GM19035 (cell line): ENCODE results near the gene CDRT15L2.
"Not testable (repeated sequence)": the region's sequence is repeated elsewhere in the genome, so short reads cannot be mapped to it uniquely, and the experiment has no call there.

Experiments
- ATAC-seq: cut with Tn5 transposase; IDR thresholded peaks from one replicate; pipeline ENCODE4 v1.9.1; 2021; ENCODE audit not compliant: unreplicated experiment

Gene CDRT15L2

DNA sequence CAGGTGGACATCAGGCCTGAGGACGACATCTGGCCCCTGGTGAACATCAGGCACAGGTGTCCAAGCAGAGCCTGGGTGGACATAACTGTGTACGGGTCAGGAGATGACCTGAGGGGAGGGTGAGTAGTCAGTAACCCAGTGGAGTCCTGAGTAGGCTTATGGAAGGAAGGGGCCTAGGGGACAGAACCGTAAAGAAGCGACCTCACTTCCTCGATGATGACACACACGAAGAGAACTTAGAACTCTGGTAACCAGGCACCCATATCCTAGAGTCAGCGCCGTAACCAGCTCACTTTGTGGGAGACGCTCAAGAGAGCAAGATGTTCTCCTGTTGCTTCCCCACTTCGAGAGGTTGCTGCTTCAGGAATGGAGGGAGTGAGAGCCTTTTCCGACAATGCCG is at the start of gene CDRT15L2:
Gene CDRT15L2 (plus strand): TSS at position 301 of the 400 bp plus-strand sequence. CDS start 20 bp downstream, at position 321.
- ATAC-seq: not testable (repeated sequence)

DNA sequence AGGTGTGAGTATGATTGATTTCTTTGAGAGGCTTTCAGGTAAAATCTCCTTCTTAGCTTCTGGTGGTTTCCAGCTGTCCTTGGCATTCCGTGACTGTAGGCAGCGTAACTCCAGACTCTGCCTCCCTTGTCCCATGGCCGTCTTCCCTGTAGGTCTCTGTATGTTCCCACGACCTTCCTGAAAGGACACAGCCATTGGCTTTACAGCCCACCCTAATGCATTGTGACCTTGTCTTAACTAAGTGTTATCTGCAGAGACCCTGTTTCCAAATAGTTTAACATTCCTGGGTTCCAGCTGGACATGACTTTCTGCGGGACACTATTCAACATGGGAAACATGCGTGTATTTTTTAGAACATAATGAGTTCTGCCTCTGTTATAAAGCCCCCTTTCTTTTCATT is 49.4 kb upstream of the CDRT15L2 start:
- ATAC-seq: not testable (repeated sequence)

DNA sequence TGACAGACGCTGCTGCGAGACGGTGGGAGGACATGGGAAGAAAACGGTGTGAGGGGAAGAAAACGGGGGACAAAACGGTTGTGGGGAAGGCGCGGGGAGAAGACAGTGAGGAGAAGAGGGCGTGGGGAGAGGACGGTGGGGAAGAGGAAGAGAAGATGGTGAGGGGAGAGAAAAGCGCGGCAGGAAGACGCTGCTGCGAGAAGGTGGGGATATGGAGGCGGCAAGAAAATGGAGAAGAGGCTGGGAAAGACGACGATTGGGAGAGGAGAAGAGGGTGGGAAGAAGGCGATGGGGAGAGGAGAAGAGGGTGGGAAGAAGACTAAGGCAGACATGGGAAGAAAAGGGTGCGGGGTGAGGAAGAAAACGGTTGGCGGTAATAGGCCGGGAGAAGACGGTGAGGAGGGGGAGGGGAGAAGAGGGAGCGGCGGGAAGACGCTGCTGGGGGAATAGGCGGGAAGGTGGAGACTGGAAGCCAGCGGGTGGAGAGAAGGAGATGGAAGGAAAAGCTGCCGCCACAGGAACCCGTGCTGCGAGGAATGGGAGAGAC is 46.9 kb upstream of the CDRT15L2 start:
- not testable (repeated sequence) for ATAC-seq

DNA sequence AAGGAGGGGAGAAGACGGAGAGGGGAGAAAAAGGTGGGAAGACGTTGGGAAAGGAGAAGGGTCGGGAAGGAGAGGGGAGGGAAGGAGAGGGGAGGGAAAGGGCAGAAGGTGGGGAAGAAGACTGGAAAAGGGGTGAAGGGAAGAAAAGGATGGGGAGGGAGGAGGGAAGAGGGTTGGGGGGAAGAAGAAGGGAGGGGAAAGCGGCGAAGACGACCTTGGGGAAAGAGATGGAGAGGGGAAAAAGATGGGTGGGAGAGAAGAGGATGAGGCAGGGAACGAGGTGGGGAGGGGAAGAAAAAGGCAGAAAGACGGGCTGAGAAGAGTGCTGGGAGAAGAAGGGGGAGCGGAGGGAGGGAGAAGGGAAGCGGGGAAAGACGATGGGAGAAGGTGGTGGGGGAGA is 46.3 kb upstream of the CDRT15L2 start:
- not testable (repeated sequence) for ATAC-seq

GRCh38 chr17:20534711-20535550 is 44.6 kb upstream of the CDRT15L2 start:
- not testable (repeated sequence) for ATAC-seq

- ATAC-seq: peak; percentile 95
Measured at GRCh38 chr17:20540414-20540813, 39.1 kb upstream of the CDRT15L2 start.

GRCh38 chr17:20540865-20541264 is 38.7 kb upstream of the CDRT15L2 start:
- ATAC-seq: not testable (repeated sequence)

GRCh38 chr17:20541853-20542546 is 37.5 kb upstream of the CDRT15L2 start:
- not testable (repeated sequence) for ATAC-seq

DNA sequence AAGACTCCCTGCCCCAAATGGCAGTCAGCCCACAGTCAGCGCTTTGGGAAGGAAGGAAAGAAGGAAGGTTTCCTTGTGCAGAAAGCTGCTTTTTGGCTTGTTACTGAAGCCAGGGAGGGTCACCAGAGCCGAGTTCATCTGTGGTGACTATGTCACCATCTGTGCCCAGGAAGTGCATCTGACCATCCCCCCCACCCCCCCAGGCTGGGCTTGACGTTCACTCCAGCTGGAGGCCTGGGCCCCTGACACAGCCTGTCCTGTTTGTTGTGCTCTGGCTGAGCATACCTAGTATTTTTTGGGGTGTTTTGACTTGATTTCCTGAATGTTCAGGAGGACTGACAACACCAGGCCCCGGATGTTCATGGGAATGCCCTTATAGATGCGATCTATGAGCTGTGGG is 31.6 kb upstream of the CDRT15L2 start:
- not testable (repeated sequence) for ATAC-seq

- not testable (repeated sequence) for ATAC-seq
Measured at GRCh38 chr17:20552920-20553319, 26.6 kb upstream of the CDRT15L2 start.

DNA sequence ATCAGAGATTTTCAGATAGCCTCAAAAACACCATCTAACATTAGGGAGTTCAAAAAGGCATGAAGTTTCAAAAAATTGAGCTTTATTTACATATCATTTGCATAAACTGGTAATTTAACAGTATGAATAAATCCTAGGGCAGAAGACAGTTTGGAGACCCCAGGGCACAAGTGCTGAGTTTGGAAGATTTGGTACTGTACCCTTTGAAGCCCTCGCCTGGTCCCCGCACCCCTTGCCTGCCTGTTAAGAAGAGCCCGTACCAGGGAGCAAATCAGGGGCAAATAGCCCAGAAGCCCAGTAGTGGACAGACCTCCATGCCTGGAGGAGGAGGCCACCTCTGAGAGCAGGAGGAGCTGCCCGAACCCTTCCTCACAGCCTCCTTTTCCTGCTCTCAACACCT is 24.8 kb upstream of the CDRT15L2 start:
- not testable (repeated sequence) for ATAC-seq

- ATAC-seq: not testable (repeated sequence)
Measured at GRCh38 chr17:20555135-20556010, 24.2 kb upstream of the CDRT15L2 start.

GRCh38 chr17:20558096-20558495 is 21.4 kb upstream of the CDRT15L2 start:
- ATAC-seq: not testable (repeated sequence)

GRCh38 chr17:20559018-20559417 is 20.5 kb upstream of the CDRT15L2 start:
- not testable (repeated sequence) for ATAC-seq

GRCh38 chr17:20562587-20562986 is 16.9 kb upstream of the CDRT15L2 start:
- no peak for ATAC-seq

DNA sequence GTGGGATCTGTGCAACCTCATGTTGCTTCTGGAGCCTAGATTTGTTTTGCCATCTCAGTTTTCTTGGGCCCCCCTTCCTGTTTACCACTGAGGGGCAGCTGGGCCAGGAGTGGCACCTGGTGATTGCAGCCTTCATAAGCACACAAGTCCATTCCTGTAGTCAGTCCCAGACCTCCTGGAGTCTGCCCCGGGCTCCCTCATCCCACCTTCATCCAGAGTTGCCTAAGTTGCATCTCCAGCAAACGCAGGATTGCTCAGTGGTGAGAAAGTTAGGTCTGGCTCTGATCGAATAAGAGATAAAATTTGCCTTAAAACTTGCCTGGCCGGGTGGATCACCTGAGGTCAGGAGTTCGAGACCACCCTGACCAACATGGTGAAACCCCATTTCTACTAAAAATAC is 14.3 kb upstream of the CDRT15L2 start:
- not testable (repeated sequence) for ATAC-seq

DNA sequence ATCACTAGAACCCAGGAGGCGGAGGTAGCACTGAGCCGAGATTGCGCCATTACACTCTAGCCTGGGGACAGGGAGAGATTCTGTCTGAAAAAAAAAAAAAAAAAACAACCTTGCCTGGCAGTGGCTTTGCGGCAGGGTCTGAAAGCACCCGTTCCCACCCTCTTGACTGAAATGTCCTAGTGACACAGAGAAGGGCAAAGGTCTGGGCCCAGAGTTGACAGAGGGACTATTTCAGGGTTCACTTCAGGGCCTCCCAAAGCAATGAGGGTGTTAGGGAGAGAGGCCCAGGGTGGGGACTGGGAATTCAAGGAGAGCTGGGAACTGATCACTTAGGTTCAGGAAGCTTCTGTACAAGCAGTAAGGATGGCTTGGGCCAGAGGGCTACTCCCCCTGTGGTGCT is 13.8 kb upstream of the CDRT15L2 start:
- ATAC-seq: no peak

DNA sequence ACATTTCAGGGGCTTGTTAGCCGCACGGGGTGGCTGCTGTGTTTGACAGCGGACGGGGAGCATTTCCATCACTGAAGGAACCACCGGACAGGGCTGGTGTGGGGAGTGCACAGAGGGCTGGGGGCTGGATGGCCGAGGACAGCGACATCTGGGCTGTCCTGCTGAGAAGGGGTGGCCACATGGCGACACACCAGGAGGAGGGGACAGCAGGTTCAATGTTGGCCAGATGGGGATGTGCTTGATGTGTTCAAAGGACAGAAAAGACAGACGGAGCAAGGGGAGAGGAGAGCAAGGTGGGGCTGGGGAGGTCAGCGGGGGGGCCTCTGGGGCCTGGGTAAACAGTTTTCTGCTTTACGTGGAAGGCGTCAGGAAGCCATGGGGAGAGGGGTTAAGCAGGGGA is 12.8 kb upstream of the CDRT15L2 start:
- ATAC-seq: not testable (repeated sequence)

GRCh38 chr17:20567421-20567820 is 12.1 kb upstream of the CDRT15L2 start:
- not testable (repeated sequence) for ATAC-seq

GRCh38 chr17:20568604-20569003 is 10.9 kb upstream of the CDRT15L2 start:
- not testable (repeated sequence) for ATAC-seq

DNA sequence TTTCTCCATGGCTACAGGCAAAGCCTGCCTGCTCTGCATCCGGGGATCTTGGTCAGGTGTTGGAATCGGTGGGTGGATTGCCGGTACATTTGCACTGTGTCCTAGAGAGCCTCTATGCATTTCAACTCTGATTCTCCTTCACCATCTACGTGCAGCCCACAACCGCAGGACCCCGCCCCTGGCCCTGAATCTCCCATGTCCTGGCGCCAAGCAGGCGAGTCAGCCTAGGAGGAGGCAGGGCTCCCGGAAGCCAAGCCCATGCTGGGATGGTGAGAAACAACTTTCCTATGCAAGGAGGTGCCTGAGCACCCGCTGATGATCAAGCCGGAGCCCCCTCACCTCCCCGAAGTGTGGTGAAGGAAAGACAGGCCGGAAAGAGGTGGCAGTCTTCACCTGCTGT is 7.9 kb upstream of the CDRT15L2 start:
- not testable (repeated sequence) for ATAC-seq
